AG09309 (cell line): ENCODE data around the gene ACAA2.

Experiments
- DNase-seq: peaks from one replicate; pipeline ENCODE4 v3.0.0-alpha.2; 2010; ENCODE audit warnings: low read depth
- H3K4me3 ChIP-seq: 2 replicates; pipeline ENCODE4 v1.5.1; 2011; ENCODE audit warnings: mild to moderate bottlenecking, low read depth, low read length, moderate library complexity; ENCODE audit not compliant: control insufficient read depth
- TF ChIP-seq, protein P1 (sequence below): IDR thresholded peaks from 2 replicates; pipeline ENCODE4 v1.5.1; 2011; ENCODE audit warnings: mild to moderate bottlenecking, low read depth, low read length, inconsistent platforms; ENCODE audit not compliant: insufficient read depth, control insufficient read depth; ENCODE audit errors: missing control alignments

The ACAA2 gene

GRCh38 chr18:49851624-49852023 is 38.3 kb upstream of the ACAA2 start:
- TF ChIP-seq, protein P1, sequence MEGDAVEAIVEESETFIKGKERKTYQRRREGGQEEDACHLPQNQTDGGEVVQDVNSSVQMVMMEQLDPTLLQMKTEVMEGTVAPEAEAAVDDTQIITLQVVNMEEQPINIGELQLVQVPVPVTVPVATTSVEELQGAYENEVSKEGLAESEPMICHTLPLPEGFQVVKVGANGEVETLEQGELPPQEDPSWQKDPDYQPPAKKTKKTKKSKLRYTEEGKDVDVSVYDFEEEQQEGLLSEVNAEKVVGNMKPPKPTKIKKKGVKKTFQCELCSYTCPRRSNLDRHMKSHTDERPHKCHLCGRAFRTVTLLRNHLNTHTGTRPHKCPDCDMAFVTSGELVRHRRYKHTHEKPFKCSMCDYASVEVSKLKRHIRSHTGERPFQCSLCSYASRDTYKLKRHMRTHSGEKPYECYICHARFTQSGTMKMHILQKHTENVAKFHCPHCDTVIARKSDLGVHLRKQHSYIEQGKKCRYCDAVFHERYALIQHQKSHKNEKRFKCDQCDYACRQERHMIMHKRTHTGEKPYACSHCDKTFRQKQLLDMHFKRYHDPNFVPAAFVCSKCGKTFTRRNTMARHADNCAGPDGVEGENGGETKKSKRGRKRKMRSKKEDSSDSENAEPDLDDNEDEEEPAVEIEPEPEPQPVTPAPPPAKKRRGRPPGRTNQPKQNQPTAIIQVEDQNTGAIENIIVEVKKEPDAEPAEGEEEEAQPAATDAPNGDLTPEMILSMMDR = no peak
- H3K4me3 ChIP-seq = no peak overlapping the region
- no peak for DNase-seq

- H3K4me3 ChIP-seq = no peak overlapping the region
- TF ChIP-seq, protein P1 = no peak
- no peak for DNase-seq
Measured at GRCh38 chr18:49850636-49851035, 37.3 kb upstream of the ACAA2 start.

- TF ChIP-seq, protein P1 = no peak
- H3K4me3 ChIP-seq = no peak overlapping the region
- peak; percentile 42 for DNase-seq
Measured at GRCh38 chr18:49849331-49850217, 36.2 kb upstream of the ACAA2 start.

GRCh38 chr18:49848115-49848514 is 34.8 kb upstream of the ACAA2 start:
- no peak overlapping the region for H3K4me3 ChIP-seq
- TF ChIP-seq, protein P1 = no peak
- no peak for DNase-seq

DNA sequence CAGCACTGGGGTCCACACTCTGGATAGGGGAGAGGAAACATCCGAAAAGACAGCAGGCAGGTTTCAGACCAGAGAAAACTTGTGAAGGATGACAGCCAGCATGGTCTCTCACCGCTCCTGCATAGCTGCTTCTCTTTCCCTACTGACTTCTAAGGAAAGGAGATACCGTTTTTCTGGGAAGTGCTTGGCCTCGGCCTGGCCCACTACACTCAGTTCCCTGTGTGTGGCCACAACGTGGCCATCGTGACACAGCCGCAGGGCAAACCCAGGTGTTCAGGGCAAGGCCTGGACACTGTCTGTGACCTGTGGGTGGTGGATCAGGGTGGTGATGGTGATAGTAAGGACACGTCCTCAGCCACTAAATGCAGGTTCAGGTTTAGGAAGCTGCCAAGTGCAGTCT is 34.2 kb upstream of the ACAA2 start:
- H3K4me3 ChIP-seq = no peak overlapping the region
- TF ChIP-seq, protein P1 = no peak

GRCh38 chr18:49846718-49847470 is 33.6 kb upstream of the ACAA2 start:
- no peak for DNase-seq
- H3K4me3 ChIP-seq = no peak overlapping the region
- TF ChIP-seq, protein P1 = no peak

More for the DNA sequence above, 34.2 kb upstream of the ACAA2 start:
- no peak for DNase-seq
